ENCODE results near the gene MED13L.
A peak's percentile ranks its signal among the peaks of the same experiment; 100 is the strongest.

MED13L gene

GRCh38 chr12:115945491-115945885, 332.0 kb downstream of the MED13L start:
- no peak for TF ChIP-seq JUND (IDR thresholded peaks at IDR 0.05; ENCODE audit: low read depth)
- in situ Hi-C loops (cut with HindIII; ENCODE audit: low pct_unique_long_range_greater_than_20kb, low sequenced_read_pairs) = no loop called here
- DNase-seq (ENCODE audit: low read depth in 1 of 2, low spot score in 1 of 2) = no peak

DNA sequence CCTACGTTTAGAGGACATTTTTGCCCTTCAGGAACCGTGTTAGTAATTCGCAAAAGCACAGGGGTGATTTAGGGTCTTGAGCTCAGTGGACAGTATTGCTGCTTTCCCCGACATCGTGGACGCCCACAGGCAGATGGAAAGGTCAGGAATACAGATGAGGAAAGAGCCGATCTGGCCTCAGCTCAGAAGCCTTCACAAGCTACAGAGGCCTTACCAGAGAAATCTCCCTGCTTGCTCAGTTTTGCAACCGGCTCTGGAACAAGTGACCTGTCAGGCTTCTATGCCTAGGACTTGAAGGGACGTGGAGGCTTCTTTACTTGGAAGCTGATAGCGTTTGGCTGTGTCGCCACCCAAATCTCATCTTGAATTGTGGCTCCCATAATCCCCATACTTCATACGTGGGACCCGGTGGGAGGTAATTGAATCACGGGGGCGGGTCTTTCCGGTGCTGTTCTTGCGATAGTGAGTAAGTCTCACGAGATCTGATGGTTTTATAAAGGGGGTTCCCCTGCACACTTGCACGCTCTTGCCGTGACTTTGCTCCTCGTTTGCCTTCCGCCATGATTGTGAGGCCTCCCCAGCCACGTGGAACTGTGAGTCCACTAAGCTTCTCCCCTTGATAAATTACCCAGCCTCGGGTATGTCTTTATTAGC, 332.5 kb downstream of the MED13L start:
- no peak for TF ChIP-seq JUND (IDR thresholded peaks at IDR 0.05; ENCODE audit: low read depth)
- in situ Hi-C loops (cut with HindIII; ENCODE audit: low pct_unique_long_range_greater_than_20kb, low sequenced_read_pairs) = no loop called here
- DNase-seq (ENCODE audit: low read depth in 1 of 2, low spot score in 1 of 2) = no peak

GRCh38 chr12:115944392-115944742, 333.1 kb downstream of the MED13L start:
- no peak for TF ChIP-seq JUND (IDR thresholded peaks at IDR 0.05; ENCODE audit: low read depth)
- in situ Hi-C loops (cut with HindIII; ENCODE audit: low pct_unique_long_range_greater_than_20kb, low sequenced_read_pairs) = no loop called here

DNA sequence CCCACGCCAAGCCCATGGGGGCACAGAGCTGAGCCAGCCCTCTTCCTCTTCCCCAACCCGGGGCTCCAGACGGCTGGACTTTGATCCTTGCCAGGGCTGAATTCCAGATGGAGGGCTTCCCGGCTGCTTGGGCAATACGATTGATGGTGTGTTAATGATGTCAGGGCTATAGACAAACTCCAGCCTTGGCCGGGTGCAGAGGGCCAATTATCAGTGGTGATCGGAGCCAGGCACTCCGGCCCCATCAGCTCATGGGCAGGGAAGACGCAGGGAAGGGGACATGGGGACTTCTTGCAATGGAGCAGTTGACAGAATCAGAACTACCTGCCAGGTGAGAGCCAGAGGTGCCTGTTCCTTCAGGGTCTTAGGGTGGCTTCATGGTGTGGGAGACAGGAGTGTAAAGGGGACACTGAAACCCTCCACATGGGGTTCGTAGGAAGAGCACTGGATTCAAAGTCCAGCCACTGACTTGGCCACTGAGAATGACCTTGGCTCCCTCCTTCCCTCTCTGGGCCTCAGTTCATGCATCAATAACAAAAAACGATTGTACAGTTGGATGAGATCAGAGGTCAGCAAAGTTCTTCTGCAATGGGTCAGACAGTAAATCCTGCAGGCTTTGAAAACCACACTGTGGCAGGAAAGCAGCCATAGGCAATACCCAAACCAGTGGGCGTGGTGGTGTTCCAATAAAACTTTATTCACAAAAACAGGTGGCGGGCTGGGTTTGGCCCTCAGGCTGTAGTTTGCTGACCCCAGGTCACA, 333.7 kb downstream of the MED13L start:
- no peak for DNase-seq (ENCODE audit: low read depth in 1 of 2, low spot score in 1 of 2)
- no peak for TF ChIP-seq JUND (IDR thresholded peaks at IDR 0.05; ENCODE audit: low read depth)
- in situ Hi-C loops (cut with HindIII; ENCODE audit: low pct_unique_long_range_greater_than_20kb, low sequenced_read_pairs) = no loop called here

More at GRCh38 chr12:115944392-115944742, 333.1 kb downstream of the MED13L start:
- no peak for DNase-seq (ENCODE audit: low read depth in 1 of 2, low spot score in 1 of 2)

DNA sequence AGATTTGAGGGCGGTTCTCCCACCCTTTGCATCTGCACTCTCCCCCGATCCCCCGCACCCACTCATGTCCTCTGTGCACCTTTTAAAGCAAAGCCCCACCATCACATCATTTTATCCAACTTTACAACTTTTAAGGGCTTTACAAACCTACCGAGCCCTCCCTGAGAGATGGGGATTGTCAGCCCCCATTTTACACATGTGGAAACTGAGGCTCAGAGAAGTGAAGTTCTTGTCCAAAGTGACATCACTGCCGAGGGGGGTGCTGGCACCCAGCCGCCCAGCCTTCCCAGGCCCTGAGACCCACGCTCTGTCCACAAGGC, 334.2 kb downstream of the MED13L start:
- in situ Hi-C loops (cut with HindIII; ENCODE audit: low pct_unique_long_range_greater_than_20kb, low sequenced_read_pairs) = no loop called here
- no peak for TF ChIP-seq JUND (IDR thresholded peaks at IDR 0.05; ENCODE audit: low read depth)
- no peak for DNase-seq (ENCODE audit: low read depth in 1 of 2, low spot score in 1 of 2)

DNA sequence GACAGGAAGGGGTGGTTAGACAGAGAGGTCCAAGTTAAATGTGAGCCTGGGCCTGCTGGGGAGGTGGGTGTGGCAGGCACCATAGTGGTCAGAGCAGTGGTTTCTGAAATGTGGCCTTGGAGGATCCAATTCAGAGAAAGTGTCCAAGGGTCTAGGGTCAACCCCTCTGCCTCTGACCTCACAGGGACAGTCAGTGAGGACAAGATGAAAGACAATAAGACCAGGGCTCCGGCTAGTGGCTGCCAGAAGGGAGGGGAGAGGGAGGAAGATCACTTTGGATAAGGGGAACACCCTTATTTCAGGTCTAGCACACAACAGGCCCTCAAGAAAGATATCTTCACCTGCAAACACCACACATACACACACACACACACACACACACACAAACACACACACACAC, 335.1 kb downstream of the MED13L start:
- no peak for TF ChIP-seq JUND (IDR thresholded peaks at IDR 0.05; ENCODE audit: low read depth)
- in situ Hi-C loops (cut with HindIII; ENCODE audit: low pct_unique_long_range_greater_than_20kb, low sequenced_read_pairs) = no loop called here
- DNase-seq (ENCODE audit: low read depth in 1 of 2, low spot score in 1 of 2) = no peak

GRCh38 chr12:115941362-115941761, 336.1 kb downstream of the MED13L start:
- in situ Hi-C loops (cut with HindIII; ENCODE audit: low pct_unique_long_range_greater_than_20kb, low sequenced_read_pairs) = no loop called here
- no peak for DNase-seq (ENCODE audit: low read depth in 1 of 2, low spot score in 1 of 2)
- no peak for TF ChIP-seq JUND (IDR thresholded peaks at IDR 0.05; ENCODE audit: low read depth)

DNA sequence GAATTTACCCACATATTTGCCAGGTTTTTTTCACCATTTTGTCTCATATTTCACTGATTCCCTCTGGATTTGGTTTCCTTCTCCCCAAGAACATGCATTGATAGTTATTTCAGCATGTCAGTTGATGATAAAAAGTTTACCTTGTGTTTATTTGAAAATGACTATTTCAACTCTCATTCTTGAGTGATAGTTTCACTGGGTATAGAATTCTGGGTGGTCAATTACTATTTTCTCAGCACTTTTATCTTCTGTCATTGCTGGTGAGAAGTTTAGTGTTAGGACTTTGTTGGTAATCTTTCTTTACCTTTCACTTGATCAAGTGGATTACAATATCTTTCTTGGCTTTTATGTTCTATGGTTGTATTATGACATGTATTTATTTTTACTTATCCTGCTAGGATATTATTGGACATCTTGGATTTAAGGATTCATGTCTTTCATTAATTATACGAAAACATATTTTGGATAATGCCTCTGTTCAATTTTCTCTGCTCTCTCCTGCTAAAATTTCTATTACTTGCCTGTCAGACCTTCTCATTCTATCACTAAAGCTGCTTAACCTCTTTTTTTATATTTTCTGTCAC, 338.6 kb downstream of the MED13L start:
- no peak for DNase-seq (ENCODE audit: low read depth in 1 of 2, low spot score in 1 of 2)
- in situ Hi-C loops (cut with HindIII; ENCODE audit: low pct_unique_long_range_greater_than_20kb, low sequenced_read_pairs) = no loop called here
- no peak for TF ChIP-seq JUND (IDR thresholded peaks at IDR 0.05; ENCODE audit: low read depth)

GRCh38 chr12:115936997-115937916, 340.2 kb downstream of the MED13L start:
- TF ChIP-seq JUND (IDR thresholded peaks at IDR 0.05; ENCODE audit: low read depth) = no peak
- peak in 1 of 2 experiments; percentile 61 for DNase-seq (ENCODE audit: low read depth in 1 of 2, low spot score in 1 of 2)
- in situ Hi-C loops (cut with HindIII; ENCODE audit: low pct_unique_long_range_greater_than_20kb, low sequenced_read_pairs) = no loop called here

GRCh38 chr12:115934877-115935276, 342.6 kb downstream of the MED13L start:
- no peak for DNase-seq (ENCODE audit: low read depth in 1 of 2, low spot score in 1 of 2)
- in situ Hi-C loops (cut with HindIII; ENCODE audit: low pct_unique_long_range_greater_than_20kb, low sequenced_read_pairs) = no loop called here
- no peak for TF ChIP-seq JUND (IDR thresholded peaks at IDR 0.05; ENCODE audit: low read depth)

GRCh38 chr12:115934046-115934445, 343.4 kb downstream of the MED13L start:
- no peak for TF ChIP-seq JUND (IDR thresholded peaks at IDR 0.05; ENCODE audit: low read depth)
- in situ Hi-C loops (cut with HindIII; ENCODE audit: low pct_unique_long_range_greater_than_20kb, low sequenced_read_pairs) = no loop called here
- no peak for DNase-seq (ENCODE audit: low read depth in 1 of 2, low spot score in 1 of 2)

DNA sequence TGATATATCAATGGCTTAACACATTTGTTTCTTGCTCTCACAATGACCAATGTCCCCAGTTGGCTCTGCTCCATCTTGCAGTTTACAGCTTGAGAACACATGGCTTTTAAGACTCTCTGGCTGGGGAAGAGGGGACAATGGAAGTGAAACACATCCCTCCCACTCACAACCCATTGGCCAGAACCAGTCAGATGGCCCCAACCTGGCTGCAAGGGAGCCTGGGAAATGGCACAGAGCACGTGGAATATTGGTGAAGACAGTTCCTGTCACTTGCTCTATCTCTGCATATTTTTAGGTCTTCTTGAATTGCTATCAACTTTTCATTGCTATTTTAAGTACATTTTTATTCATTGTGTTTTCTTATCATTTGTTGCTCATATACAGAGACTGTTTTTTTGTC, 345.4 kb downstream of the MED13L start:
- in situ Hi-C loops (cut with HindIII; ENCODE audit: low pct_unique_long_range_greater_than_20kb, low sequenced_read_pairs) = no loop called here
- no peak for DNase-seq (ENCODE audit: low read depth in 1 of 2, low spot score in 1 of 2)
- no peak for TF ChIP-seq JUND (IDR thresholded peaks at IDR 0.05; ENCODE audit: low read depth)

Data from T47D (cell line).